Neural crest cell (in vitro differentiated cells): ENCODE results near the gene INAFM2. TPM values are rescaled to one million over a fixed set of nuclear protein-coding genes. Genes with fewer than 3 reads are reported as not detected.
A peak's percentile ranks its signal among the peaks of the same experiment; 100 is the strongest.

ENCODE experiments used
- DNase-seq: peaks from one replicate; pipeline ENCODE4 v3.0.0; 2021; ENCODE audit warnings: low read depth, mixed read lengths, low spot score
- H3K27ac Mint-ChIP-seq: one replicate; pipeline ENCODE4 v1.8.0; 2021; ENCODE audit warnings: mild to moderate bottlenecking, mixed read lengths; ENCODE audit not compliant: unreplicated experiment
- H3K27me3 Mint-ChIP-seq: 2 replicates; pipeline ENCODE4 v1.8.0; 2021; ENCODE audit warnings: low read depth, mild to moderate bottlenecking, mixed read lengths
- H3K36me3 Mint-ChIP-seq: 2 replicates; pipeline ENCODE4 v1.8.0; 2021; ENCODE audit warnings: low read depth, mild to moderate bottlenecking, mixed read lengths
- H3K4me1 Mint-ChIP-seq: 2 replicates; pipeline ENCODE4 v1.8.0; 2021; ENCODE audit warnings: mixed read lengths
- H3K4me3 Mint-ChIP-seq: one replicate; pipeline ENCODE4 v1.8.0; 2021; ENCODE audit warnings: mild to moderate bottlenecking, mixed read lengths
- H3K9me3 Mint-ChIP-seq: 2 replicates; pipeline ENCODE4 v1.8.0; 2021; ENCODE audit warnings: mixed read lengths
- CTCF ChIP-seq: fragments of 200-600 bp; sonication (generic); conservative IDR thresholded peaks from 2 replicates; pipeline ENCODE4 v1.5.0; 2021; ENCODE audit warnings: antibody characterized with exemption, mild to moderate bottlenecking
- total RNA-seq: library from RNA; stranded (reverse); gene quantifications from 2 replicates; pipeline ENCODE4 v1.2.1, GENCODE V29; 2021

Gene INAFM2
- total RNA-seq, 1 donor from 2014 or later: 27.5 TPM

GRCh38 chr15:40347559-40348473 lies 24.3 kb downstream of the INAFM2 start:
- no peaks in the 10 kb centered on the region for H3K9me3 Mint-ChIP-seq
- H3K27me3 Mint-ChIP-seq: no peaks in the 10 kb centered on the region
- H3K4me1 Mint-ChIP-seq: peaks cover 9% of the 10 kb centered on the region
- H3K36me3 Mint-ChIP-seq: no peaks in the 10 kb centered on the region
- no peak overlapping the region for H3K4me3 Mint-ChIP-seq
- no peak for DNase-seq
- TF ChIP-seq CTCF: no peak
- H3K27ac Mint-ChIP-seq: no peak overlapping the region

- Mint-ChIP-seq H3K36me3 (no peaks in the 10 kb centered on the region), H3K9me3 (no peaks in the 10 kb centered on the region), H3K4me1 (peaks cover 10% of the 10 kb centered on the region), H3K27ac (peak overlapping the region; percentile 67), H3K27me3 (no peaks in the 10 kb centered on the region), H3K4me3 (no peak overlapping the region)
- DNase-seq: no peak
- no peak for TF ChIP-seq CTCF
These were observed 25.0 kb downstream of the INAFM2 start for GRCh38 chr15:40348474-40348870.

DNA sequence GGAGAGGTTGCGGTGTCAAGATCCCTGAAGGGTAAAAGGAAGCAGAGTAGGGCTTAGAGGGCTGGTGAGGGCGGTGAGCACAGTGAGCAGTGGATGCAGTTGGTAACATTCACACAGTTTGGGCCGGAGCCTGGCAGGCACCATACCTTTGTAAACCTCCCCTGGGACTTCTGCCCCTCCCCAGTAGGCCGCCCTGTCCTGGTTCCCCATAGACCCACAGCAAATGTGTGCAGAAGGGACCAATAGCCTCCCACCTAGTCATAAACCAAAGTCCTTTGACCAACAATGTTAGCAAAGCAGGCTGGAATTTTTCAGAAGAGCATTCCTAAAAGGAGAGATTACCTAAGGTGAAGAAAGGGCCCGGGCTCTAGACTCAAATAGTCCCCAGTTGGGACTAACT lies 25.7 kb downstream of the INAFM2 start:
- Mint-ChIP-seq H3K27ac (no peak overlapping the region), H3K4me1 (peaks cover 17% of the 10 kb centered on the region), H3K9me3 (no peaks in the 10 kb centered on the region), H3K4me3 (no peak overlapping the region), H3K27me3 (no peaks in the 10 kb centered on the region), H3K36me3 (no peaks in the 10 kb centered on the region)
- no peak for DNase-seq
- no peak for TF ChIP-seq CTCF

DNA sequence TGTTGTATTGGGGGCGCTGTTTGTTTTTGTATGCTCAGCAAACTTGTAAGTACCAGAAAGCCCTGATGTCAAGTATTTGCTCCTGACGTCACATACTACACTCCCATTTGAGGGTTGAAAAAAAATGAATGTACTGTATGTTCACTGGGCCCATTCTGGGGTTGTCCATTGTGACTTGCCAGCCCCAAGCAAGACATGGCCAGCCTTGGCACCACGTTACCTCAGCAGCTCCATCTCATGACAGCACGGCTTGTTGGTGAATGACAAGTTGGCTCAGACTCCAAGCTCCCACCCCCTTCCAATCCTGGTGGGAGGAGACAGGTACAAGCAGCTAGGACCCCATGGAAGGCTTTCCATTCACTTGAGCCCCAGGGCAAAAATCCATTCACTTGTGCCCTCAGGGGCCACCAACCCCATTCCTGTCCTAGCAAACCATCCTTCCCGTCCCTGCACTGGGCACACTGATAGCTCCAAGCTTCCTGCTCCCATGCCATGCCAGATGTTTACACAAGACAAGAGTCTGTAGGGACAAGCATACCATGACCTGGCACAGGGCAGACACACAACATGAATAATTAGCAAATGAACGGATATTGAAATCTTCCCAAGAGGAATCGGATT lies 28.9 kb downstream of the INAFM2 start:
- no peak for DNase-seq
- H3K4me3 Mint-ChIP-seq: no peak overlapping the region
- TF ChIP-seq CTCF: no peak
- peaks cover 33% of the 10 kb centered on the region for H3K4me1 Mint-ChIP-seq
- no peak overlapping the region for H3K27ac Mint-ChIP-seq
- H3K27me3 Mint-ChIP-seq: no peaks in the 10 kb centered on the region
- H3K9me3 Mint-ChIP-seq: no peaks in the 10 kb centered on the region
- H3K36me3 Mint-ChIP-seq: no peaks in the 10 kb centered on the region

DNA sequence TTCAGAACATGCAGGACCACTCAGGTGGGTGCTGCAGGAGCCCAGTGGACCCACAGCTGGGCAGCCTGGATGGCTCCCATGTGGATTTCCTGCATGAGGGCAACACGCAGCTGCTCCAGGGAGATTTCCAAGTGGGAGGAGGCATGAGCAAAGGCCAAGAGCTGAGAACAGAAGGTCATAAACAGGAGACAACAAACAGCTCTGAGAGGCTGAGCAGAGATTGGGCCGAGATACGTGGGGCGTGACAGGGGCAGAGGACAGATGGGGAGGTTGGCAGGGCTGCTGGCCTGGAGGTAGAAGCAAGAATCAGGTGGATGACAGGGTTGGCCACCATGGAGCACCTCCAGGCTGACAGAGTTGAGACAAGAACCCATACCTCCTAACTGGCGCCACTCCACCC lies 30.2 kb downstream of the INAFM2 start:
- no peaks in the 10 kb centered on the region for H3K27me3 Mint-ChIP-seq
- H3K36me3 Mint-ChIP-seq: no peaks in the 10 kb centered on the region
- no peak for TF ChIP-seq CTCF
- H3K4me3 Mint-ChIP-seq: no peak overlapping the region
- no peak overlapping the region for H3K27ac Mint-ChIP-seq
- H3K4me1 Mint-ChIP-seq: peaks cover 34% of the 10 kb centered on the region
- no peaks in the 10 kb centered on the region for H3K9me3 Mint-ChIP-seq
- no peak for DNase-seq
